Tibial nerve (tissue), 4 donors: Measurements from ENCODE around the gene RPL35A.

ENCODE experiments used
- EP300 ChIP-seq, 2 donors: sonication (generic); formaldehyde crosslinking; IDR thresholded peaks; one replicate each; pipeline ENCODE4 v1.6.1; 2017; ENCODE audit warnings: antibody characterized with exemption in 2 of 2, mild to moderate bottlenecking in 1 of 2
- POLR2A ChIP-seq, 2 donors: fragments of 450-650 bp; IDR thresholded peaks; one replicate each; pipeline ENCODE4 v1.6.1; 2017; ENCODE audit warnings: antibody characterized with exemption in 2 of 2, mild to moderate bottlenecking in 2 of 2, moderate library complexity in 2 of 2
- TF ChIP-seq, protein P1 (sequence below), 5 experiments: fragments of 200-600 bp in 3 of 5; fragments of 450-650 bp in 2 of 5; sonication (generic) in 3 of 5; IDR thresholded peaks; one replicate each; pipeline ENCODE4 v1.5.1; 2016 to 2019; ENCODE audit warnings: antibody characterized with exemption in 5 of 5, mild to moderate bottlenecking in 3 of 5, moderate library complexity in 2 of 5

DNA sequence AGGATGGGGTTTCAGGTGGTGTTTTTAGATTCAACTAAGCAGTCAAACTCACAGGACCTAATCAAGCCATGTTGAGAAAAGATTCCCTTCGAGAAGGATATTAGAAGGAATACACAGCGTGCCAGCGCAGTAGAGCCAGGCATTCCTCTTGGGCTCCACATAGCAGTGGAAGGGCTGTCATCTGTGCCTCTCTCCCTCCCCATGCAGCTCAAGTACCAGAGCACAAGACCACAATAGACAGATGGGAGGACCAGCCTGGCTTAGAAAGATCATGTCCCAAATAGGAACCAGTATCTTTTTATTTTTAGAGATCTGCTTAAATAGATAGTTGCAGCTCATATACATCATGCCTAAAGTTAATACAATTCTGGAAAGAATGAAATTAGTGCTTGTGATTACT, 47.9 kb downstream of the RPL35A start:
- TF ChIP-seq POLR2A (IDR thresholded peaks at IDR 0.05) (no peak), EP300 (IDR thresholded peaks at IDR 0.05) (no peak)
- TF ChIP-seq, protein P1, sequence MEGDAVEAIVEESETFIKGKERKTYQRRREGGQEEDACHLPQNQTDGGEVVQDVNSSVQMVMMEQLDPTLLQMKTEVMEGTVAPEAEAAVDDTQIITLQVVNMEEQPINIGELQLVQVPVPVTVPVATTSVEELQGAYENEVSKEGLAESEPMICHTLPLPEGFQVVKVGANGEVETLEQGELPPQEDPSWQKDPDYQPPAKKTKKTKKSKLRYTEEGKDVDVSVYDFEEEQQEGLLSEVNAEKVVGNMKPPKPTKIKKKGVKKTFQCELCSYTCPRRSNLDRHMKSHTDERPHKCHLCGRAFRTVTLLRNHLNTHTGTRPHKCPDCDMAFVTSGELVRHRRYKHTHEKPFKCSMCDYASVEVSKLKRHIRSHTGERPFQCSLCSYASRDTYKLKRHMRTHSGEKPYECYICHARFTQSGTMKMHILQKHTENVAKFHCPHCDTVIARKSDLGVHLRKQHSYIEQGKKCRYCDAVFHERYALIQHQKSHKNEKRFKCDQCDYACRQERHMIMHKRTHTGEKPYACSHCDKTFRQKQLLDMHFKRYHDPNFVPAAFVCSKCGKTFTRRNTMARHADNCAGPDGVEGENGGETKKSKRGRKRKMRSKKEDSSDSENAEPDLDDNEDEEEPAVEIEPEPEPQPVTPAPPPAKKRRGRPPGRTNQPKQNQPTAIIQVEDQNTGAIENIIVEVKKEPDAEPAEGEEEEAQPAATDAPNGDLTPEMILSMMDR (IDR thresholded peaks at IDR 0.05): no peak
